Left ventricle myocardium superior (tissue), 1 donor: ENCODE results near the gene ZNF354C. TPM values are rescaled to one million over a fixed set of nuclear protein-coding genes. Genes with fewer than 3 reads are reported as not detected.

ENCODE experiments used
- ATAC-seq: fragments of 200-7000 bp; cut with Tn5 transposase; one replicate; pipeline ENCODE4 v1.9.1; 2020; ENCODE audit warnings: mild to moderate bottlenecking, moderate library complexity
- DNase-seq: peaks from one replicate; pipeline ENCODE4 v3.0.0-alpha.2; 2020
- intact Hi-C: fragments of 100-400 bp; cut with micrococcal nuclease; formaldehyde crosslinking; loops from one replicate; pipeline ENCODE4 v1.11.0; 2022
- total RNA-seq: library from RNA; stranded (reverse); fragmentation: NEBNext Ultra II Directional; extraction: Animal tissue kit (Norgen Biotek cat#: 25700); gene quantifications from one replicate; pipeline ENCODE4 v1.2.1, GENCODE V29; 2021
- donor health status: DM: no; HTN: yes; CAD: no; lungs with severe emphysema.

The ZNF354C gene
- total RNA-seq, 1 donor from 2014 or later: 5.4 TPM

DNA sequence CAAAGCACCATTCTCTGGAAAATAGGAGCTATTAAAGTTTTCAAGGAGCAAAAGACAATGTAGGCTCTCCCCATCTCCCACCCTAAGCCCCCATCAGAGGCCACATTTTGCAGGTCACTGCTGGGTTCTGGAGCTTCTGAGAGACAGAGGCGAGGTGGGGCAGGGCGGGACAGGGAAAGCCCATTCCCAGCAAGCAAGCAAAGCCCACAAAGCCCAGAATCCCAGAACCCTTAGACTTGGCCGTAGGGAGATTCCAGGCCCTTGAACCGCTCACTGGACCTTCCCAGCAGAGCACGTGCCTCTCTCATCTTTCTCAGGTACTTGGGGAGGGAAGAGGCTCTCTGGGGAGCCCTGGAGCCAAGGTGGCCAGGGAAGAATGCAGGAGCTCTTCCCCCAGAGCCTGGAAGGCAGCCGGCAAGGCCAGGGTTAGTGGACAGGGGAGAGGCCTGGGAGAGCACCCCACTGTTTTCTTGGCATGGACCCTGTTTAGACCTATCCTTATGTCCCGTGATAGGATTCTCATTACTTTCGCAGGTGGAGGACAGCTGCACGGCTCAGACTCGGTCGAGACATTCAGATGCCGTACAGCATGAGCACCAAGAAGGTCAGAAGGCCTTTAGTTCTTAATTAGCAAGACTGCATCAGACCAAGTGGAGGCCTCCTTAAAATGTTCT, 52.4 kb downstream of the ZNF354C start:
- no peak for DNase-seq
- intact Hi-C loops: no loop called here

DNA sequence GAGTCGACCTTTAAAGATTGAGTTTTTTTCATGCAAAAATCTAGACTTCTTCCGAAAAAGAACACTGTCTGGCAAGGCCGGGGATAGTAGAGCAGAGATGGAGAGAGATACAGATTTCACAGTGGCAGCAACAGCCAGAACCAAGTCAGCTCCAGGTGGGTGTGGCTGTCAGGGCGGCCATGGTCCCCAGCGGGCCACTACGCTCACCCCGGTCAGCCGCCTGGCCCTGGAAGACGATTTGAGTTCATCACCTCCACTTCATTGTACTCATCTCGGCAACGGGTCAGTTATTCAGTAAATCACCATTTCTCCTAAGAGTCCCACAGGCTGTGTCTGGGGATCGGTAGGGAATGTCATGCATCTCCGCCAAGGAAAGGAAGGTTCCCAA, 53.0 kb downstream of the ZNF354C start:
- ATAC-seq: no peak
- intact Hi-C loops: no loop called here
- no peak for DNase-seq

More for the DNA sequence above, 52.4 kb downstream of the ZNF354C start:
- no peak for ATAC-seq

DNA sequence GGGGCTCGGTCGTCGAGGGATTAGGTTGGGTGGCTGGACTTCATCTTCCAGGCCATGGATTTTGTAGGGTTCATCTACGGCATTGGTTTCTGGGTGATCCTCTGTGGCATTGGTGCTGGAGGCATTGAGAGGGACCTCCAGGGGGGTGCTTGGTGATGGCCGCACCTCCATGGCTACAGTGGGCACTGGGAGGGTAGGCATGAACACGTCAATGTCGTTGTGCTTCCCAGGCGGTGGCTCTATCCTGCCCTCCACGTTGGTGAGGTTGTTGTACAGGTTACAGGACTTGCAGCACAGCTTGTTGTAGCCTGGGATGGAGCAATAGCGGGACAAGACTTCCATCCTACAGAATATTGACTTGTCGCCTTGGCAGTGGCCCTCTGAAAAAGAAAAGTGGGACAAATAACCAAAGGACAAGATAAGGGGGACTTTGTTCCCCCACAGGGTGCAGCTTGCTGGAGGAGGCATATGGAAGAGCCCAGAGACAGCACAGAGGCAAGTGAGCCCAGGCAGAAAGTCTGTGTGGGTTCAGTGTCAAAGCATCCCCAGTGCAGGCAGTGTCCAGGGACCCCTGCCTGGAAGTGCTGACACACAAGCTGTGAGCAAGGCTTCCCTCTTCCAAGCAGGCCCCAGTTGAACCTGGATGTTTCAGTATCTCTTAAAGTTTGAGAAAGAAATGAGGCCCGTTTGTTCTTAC, 53.9 kb downstream of the ZNF354C start:
- ATAC-seq (no peak), DNase-seq (no peak)
- intact Hi-C loops: no loop called here

DNA sequence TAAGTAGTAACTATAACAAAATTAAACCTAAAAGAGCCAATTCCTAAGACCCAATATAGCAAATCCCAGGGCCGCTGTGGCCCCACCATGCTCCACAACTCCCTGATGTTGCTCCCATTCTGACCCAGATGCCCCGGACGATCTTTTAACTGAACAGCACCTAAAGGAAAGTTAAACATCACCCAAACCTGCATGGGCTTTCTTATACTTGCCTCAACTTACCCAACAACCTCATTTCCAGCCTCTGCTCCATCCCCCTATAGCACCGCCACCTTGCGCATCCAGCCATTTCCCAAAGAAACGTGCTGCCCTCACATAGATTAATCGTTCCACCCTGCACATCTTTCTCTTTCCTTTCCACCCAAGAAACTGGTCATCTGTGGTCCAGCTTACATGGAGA, 54.6 kb downstream of the ZNF354C start:
- DNase-seq: no peak
- no peak for ATAC-seq
- intact Hi-C loops: no loop called here

DNA sequence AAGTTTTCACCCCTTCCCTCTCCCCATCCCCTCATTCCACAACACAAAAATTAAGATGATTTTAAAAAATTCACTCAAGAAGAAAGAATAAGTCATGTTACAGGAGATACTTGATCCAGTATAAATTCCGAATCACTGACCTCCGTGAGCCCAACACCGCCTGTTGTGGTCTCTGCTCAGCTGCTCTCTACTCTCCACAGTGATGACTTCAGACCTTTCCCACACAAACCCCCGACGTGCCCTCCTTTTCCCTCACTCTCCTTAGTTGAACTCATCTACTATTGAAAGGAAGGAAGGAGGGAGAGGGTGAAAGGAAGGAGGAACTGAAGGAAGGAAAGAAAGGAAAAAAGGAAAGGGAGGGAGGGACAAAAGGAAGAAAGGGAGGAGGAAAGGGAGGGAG, 55.1 kb downstream of the ZNF354C start:
- DNase-seq: no peak
- ATAC-seq: no peak
- intact Hi-C loops: no loop called here

DNA sequence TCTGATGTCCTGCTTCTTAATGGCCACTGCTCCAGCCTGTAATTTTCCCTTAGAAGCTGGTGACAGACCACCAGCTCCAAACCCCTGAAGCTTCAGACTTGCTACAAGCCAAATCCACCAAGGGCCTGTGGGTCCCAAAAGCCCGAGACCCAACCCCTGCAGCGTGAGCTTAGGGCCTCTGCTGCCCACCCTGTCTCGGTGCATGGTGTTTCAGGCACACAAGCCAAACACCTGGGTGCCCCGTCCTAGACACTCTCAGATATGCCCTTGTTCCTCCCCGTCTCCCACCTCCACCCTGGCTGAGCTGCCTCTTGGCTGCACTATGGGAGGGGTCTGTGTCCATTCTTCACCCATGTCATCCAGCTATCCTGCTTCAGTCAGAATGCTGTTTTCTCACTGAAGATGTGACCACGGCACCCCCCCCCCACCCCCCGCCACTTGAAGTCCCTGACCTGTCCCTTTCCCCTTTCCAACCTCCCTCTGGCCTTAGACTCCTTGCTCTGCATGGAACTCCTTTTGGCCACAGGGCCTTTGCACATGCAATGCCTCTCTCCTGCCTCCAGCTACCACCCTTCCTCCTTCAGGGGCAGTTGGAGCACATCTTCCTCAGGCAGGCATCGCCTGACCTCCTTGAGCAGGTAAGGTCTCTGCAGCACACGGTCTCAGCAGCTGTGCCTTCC, 55.8 kb downstream of the ZNF354C start:
- DNase-seq: no peak
- intact Hi-C loops: no loop called here
- ATAC-seq: no peak

DNA sequence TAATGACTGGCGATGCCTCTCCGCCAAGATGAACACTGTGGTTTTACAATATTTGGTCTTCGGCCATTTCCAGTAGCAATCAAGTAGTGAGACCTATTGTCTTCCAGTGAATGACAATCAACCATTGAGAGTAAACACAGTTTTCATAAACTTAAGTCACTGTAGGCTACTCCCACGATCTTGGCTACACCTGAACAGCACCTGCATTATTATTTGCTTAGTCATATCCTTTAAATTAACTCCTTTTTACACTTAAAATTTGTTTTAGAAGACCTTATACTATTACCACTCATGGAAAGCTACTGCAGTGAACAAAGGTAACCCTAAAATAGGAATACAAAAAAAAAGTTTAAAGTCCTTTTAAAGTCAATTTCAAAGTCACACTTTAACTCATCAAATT, 58.2 kb downstream of the ZNF354C start:
- no peak for ATAC-seq
- intact Hi-C loops: no loop called here
- DNase-seq: no peak

DNA sequence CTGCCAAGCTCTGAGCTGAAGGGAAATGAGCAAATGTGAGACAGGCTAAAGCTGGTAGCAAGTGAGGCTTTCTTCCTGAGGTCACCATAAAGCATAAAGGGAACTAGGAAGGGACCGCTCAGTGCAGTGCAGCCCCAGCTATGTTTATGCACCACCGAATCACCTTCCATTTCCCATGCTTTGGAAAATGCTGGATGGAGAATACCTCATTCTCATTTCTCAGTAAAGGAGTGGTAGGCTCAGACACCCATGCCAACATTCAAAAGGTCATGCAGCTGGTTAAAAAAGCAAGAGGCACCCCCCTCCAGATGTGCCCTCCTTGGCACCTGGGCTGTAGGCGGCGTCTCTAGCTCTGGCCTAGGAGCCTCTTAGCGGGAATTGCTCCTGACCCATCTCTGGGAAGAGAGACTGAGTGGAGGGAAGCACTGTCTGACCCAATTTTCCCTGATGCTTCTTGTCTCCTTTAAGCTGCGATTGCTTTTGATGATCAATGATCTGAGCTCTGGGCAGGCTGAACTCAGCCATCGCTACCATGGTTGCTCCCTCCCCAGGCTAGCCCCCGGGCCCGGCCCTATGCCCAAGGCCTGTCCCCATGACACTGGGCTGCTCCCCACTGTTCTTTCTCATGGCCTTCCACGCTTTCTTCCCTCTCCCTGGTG, 58.7 kb downstream of the ZNF354C start:
- ATAC-seq: no peak
- intact Hi-C loops: no loop called here
- DNase-seq: no peak

DNA sequence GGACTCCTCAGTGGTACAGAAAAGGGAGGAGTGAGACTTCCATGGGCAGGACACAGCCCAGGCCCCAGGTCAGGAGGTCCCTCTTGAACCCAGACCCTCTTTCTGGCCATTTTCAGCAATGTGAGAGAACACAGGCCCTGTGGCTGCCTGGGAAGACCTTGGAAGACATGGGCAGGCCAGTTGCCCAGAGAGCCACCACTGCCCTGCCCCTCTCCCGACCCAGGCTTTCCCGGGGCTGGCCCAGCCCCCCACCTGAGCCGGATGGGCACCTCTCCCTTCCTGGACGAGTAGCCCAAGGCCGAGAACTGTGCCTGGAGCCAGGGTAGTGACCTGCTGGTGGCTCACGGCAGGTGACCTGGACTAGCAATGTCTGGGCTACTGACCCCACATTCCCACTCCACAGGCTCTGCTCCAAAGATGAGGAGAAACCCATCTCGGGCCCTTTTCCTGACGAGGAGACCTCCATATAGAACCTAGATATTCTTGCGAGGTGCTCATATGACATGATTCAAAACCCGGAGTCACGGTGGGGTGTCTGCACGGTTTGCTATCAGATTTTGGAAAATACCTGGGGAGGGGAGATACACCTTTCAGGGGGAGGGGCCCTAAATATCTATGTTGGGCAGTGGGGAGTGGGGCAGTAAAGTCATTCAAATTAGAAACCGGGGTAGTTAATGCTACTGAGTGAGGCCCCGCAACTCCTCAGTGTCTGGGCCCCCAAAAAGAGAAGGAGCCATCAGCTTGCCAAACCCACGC, 59.4 kb downstream of the ZNF354C start:
- no peak for DNase-seq
- intact Hi-C loops: no loop called here
- ATAC-seq: no peak

DNA sequence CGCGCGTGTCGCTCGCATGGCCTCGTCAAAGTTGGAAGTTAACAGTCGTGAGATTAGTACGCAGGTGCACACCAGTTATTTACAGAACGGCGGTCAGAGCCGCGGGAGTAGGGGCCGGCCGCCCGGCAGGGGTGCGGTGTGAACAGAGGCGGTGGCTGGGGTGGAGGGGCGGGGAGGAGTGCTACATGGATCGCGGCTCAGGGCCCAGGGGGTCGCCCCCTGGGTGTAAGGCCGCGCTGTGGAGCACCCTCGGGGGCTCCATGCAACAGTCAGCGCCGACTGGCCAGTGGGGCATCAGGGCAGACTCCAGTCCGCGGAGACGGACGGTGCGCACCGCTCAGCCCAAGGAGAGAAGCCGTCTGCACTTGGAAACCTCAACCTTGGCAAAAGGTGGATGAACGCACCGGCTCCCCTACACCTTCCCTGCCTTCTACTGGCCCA, 60.3 kb downstream of the ZNF354C start:
- intact Hi-C loops: no loop called here

DNA sequence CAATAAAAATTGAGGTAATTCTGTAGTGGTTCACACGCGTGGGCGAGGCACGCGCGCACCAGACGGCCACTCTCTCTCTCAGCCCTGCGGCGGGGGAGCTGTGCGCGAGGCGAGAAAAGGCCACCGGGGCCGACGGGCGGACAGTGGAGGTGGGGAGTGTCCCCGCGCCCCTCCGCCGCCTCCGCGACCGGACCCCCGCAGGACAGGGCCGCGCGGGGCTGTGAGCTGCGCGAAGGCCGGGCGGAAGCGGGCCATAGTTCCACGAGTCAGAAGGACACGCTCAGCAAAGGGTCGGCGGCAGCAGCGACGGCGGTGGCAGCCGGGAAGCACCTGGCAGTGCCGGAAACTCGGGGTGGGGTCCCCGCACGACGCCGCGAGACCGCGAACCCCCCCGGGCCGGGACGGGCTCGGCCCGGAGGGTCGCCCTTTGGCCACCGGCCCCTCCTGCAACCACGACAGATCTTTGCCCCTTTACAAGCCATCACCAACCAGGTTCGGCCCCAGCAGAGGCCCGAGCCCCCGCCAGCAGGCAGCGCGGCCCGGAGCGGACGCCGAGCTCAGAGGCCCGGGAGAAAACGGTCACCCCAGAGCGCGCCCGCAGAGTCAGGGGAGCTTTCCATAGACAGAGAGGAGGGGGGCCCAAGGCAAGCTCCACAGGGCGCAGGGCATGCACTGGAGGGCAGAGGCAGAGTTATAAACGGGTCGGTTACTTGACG, 60.9 kb downstream of the ZNF354C start:
- ATAC-seq (no peak), DNase-seq (no peak)

More for the DNA sequence above, 60.3 kb downstream of the ZNF354C start:
- DNase-seq: no peak
- no peak for ATAC-seq

DNA sequence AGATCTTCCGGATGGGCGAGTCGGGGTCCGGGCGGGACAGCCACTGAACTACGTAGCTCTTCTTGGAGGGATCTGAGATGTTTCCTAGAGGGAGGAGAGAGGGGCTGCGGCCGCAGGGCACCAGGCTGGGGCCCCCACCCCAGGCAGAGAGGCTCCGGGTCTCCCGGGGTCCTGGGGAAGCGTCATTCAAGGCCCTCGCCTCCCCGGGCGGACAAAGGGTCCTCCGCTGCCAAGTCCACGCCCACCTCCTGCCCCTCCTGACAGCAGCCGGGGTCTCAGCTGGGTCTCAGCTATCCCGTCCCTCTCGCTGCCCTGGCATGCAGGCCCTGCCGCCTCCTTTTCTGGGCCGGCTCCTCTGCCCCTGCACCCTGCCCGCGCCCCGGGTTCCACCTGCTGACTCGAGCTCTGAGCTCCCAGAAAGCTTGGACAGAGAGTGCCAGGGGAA, 61.5 kb downstream of the ZNF354C start:
- DNase-seq: no peak

More for the DNA sequence above, 60.9 kb downstream of the ZNF354C start:
- intact Hi-C loops: no loop called here

DNA sequence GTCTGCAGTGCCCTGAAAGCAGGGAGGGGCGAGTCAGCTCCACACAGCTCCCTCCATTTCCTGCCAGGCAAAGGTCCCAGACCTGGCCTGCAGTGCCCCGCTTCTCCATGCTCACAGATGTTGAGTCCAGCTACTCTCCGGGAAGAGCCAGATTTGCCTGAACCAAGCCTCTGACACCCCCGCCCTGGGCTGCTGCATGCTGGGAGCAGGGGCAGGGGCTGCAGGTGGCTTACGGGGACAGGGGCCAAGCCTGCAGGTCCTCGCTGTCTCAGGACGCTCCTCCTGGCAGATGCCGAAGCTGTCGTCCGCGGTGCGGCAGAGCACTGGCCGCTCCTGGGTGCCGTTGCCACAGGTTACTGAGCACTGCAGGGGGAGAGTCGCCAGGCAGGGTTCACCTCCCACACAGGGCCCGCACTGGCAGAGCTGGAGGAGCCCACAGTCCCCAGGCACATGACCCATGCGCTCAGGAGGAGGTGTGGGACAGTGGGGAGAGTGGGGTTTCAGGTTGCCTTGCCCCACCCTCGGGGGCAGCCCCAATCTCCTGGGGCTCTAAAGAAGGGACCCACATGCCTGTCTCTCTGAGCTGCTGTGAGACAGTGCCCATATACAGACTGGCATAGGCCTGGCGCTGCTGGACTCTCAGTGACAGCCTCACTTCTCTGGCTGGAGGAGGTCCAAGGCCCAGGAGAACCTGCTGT, 62.4 kb downstream of the ZNF354C start:
- intact Hi-C loops: no loop called here
- DNase-seq (no peak), ATAC-seq (no peak)

More for the DNA sequence above, 61.5 kb downstream of the ZNF354C start:
- ATAC-seq: no peak
- intact Hi-C loops: no loop called here

DNA sequence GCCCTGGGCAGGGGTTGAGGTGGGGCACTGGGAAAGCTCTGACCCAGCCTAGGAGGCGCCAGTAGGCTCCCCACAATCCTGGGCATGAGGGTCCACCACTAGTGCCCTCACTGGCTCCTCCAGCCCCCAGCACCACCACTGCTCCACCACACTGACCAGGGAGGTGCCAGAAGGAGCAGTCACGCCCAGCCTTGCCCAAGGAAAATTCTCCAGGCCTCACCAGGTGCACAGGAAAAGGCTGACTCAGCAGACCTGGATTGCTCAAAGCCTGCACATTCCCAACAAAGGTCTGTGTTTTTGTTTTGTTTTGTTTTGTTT, 62.9 kb downstream of the ZNF354C start:
- intact Hi-C loops: no loop called here
- DNase-seq (no peak), ATAC-seq (no peak)

DNA sequence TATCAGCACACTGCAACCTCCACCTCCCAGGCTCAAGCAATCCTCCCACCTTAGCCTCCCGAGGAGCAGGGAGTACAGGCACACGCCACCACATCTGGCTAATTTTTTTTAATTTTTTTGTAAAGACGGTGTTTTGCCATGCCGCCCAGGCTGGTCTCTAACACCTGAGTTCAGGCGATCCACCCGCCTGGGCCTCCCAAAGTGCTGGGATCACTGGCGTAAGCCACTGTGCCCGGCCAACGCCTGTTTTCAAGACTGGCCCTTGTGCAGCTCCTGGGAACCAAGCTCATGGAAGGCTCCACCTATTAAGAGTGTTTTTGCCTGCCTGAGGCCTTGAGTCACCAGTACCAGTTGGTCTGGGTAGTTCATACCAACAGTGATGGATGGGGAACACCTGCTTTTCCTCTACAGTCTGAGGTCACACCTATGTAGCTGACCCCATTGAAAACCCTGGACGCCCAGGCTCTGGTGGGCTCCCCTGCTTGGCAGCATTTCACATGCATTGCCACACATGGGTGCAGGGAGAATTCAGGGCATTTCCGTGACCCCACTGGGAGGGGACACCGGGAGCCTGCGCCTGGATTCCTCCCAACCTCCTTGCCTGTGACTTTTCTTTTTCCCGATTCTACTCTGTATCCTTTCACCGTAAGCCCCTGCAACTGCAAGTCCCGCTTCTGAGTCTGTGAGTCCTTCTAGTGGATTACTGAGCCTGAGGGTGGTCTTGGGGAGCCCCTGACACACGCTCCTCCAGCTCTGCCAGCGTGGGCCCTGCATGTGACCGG, 63.5 kb downstream of the ZNF354C start:
- intact Hi-C loops: no loop called here
- DNase-seq (no peak), ATAC-seq (no peak)

DNA sequence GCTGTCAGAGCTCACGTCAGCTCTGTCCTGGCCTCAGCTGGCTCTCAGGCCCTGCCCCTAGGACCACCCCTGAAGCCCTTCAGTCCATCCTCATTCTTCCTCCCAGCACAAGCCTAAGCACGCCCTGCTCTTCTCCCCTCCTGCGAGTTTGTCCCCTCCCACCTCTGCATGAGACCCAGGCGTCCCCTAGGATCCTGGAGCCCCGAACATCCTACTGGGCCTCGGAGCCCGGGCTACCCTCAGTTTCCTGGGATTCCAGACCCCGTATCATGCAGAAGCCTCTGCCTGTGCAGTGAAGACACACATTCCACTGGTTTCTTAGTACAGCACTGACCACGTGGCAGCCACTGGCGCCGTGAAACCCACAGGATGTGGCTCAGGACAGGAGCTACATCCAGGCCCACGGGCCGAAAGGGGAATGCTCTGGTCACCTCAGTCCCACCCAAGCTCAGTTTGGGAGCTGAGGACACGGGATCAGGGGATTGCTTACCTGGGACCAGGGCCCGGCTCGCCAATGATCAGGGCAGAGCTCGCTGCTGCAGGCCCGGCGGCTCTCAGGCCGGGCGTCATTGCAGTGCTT, 64.2 kb downstream of the ZNF354C start:
- no peak for DNase-seq
- intact Hi-C loops: no loop called here
- no peak for ATAC-seq
